ENCODE data around the gene F2R.

- TF ChIP-seq LEF1 (IDR thresholded peaks at IDR 0.05), result no peak
- no peak for TF ChIP-seq ZNF436 (CRISPR knock-in tag; IDR thresholded peaks at IDR 0.05)
- TF ChIP-seq, protein P1, sequence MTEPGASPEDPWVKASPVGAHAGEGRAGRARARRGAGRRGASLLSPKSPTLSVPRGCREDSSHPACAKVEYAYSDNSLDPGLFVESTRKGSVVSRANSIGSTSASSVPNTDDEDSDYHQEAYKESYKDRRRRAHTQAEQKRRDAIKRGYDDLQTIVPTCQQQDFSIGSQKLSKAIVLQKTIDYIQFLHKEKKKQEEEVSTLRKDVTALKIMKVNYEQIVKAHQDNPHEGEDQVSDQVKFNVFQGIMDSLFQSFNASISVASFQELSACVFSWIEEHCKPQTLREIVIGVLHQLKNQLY (CRISPR knock-in tag; conservative IDR thresholded peaks at IDR 0.05), result no peak
- TF ChIP-seq FOS (IDR thresholded peaks at IDR 0.05; ENCODE audit: extremely low read depth, insufficient read length), result no peak
- no peak for TF ChIP-seq POLR2AphosphoS5 (IDR thresholded peaks at IDR 0.05; ENCODE audit: control insufficient read depth, insufficient read depth, low read depth, low read length)
- TF ChIP-seq JUN (IDR thresholded peaks at IDR 0.05; ENCODE audit: borderline replicate concordance, low read depth, low read length), result no peak
- TF ChIP-seq JUN (CRISPR knock-in tag; IDR thresholded peaks at IDR 0.05; ENCODE audit: borderline replicate concordance), result no peak
- TF ChIP-seq SMAD3 (CRISPR knock-in tag; conservative IDR thresholded peaks at IDR 0.05), result no peak
- TF ChIP-seq, protein P2, sequence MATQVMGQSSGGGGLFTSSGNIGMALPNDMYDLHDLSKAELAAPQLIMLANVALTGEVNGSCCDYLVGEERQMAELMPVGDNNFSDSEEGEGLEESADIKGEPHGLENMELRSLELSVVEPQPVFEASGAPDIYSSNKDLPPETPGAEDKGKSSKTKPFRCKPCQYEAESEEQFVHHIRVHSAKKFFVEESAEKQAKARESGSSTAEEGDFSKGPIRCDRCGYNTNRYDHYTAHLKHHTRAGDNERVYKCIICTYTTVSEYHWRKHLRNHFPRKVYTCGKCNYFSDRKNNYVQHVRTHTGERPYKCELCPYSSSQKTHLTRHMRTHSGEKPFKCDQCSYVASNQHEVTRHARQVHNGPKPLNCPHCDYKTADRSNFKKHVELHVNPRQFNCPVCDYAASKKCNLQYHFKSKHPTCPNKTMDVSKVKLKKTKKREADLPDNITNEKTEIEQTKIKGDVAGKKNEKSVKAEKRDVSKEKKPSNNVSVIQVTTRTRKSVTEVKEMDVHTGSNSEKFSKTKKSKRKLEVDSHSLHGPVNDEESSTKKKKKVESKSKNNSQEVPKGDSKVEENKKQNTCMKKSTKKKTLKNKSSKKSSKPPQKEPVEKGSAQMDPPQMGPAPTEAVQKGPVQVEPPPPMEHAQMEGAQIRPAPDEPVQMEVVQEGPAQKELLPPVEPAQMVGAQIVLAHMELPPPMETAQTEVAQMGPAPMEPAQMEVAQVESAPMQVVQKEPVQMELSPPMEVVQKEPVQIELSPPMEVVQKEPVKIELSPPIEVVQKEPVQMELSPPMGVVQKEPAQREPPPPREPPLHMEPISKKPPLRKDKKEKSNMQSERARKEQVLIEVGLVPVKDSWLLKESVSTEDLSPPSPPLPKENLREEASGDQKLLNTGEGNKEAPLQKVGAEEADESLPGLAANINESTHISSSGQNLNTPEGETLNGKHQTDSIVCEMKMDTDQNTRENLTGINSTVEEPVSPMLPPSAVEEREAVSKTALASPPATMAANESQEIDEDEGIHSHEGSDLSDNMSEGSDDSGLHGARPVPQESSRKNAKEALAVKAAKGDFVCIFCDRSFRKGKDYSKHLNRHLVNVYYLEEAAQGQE (IDR thresholded peaks at IDR 0.05; ENCODE audit: borderline replicate concordance), result no peak
- TF ChIP-seq, protein P2 (CRISPR knock-in tag; IDR thresholded peaks at IDR 0.05; ENCODE audit: low read depth), result no peak
- no peak for TF ChIP-seq MCM2 (IDR thresholded peaks at IDR 0.05; ENCODE audit: low read depth)
- no peak for TF ChIP-seq POLR2A (conservative IDR thresholded peaks at IDR 0.05)
- no peak for TF ChIP-seq MTA1 (IDR thresholded peaks at IDR 0.05; ENCODE audit: borderline replicate concordance)
- TF ChIP-seq SIN3A (IDR thresholded peaks at IDR 0.05; ENCODE audit: borderline replicate concordance in 2 of 2, control insufficient read depth in 1 of 2, low read depth in 2 of 2, low read length in 2 of 2), result no peak
- TF ChIP-seq ELF1 (tag; IDR thresholded peaks at IDR 0.05), result no peak
These were observed 8.0 kb downstream of the F2R start for GRCh38 chr5:76723906-76724305.
